NOMO-1 (cell line): ENCODE data around the gene SAMD4B.
"Not testable (repeated sequence)": the region's sequence is repeated elsewhere in the genome, so short reads cannot be mapped to it uniquely, and the experiment has no call there.

ENCODE experiments used
- DNase-seq, 2 experiments: peaks; one replicate each; lab custom pipeline; 2025; ENCODE audit not compliant: unreplicated experiment in 2 of 2; lab: John Stamatoyannopoulos, UW

Gene SAMD4B

DNA sequence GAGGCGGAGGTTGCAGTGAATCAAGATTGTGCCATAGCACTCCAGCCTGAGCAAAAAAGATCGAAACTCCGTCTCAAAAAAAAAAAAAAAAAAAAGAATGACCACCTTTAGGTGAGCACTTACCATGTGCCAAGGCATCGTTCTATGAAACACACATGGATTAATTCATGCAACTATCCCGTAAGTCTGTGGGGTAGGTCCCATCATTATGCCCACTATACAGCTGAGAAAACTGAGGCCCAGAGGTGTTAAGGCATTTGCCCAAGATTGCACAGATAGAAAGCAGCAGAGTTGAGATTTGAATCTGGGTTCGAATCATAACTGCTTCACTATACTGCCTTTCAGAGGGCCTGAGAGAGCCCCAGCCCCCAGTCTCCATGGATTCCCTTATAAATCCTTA, 8.7 kb upstream of the SAMD4B start:
- DNase-seq, result no peak

DNA sequence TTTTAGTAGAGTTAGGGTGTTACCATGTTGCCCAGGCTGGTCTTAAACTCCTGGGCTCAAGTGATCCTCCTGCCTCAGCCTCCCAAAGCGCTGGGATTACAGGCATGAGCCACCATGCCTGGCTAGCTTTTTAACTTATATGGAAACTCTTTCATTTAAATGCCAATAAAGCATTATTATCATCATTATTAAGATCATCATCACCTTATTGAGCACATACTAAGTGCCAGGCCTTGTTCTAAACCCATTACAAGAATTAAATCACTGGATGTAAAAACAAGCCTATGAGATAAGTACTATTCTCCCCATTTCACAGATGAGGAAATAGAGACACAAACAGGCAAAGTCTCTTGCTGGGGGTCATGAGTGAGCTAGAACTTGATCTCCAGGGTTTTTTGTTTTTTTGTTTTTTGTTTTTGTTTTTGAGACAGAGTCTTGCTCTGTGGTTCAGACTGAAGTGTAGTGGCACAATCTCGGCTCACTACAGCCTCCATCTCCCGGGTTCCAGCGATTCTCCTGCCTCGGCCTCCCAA, 7.7 kb upstream of the SAMD4B start:
- DNase-seq, result no peak

DNA sequence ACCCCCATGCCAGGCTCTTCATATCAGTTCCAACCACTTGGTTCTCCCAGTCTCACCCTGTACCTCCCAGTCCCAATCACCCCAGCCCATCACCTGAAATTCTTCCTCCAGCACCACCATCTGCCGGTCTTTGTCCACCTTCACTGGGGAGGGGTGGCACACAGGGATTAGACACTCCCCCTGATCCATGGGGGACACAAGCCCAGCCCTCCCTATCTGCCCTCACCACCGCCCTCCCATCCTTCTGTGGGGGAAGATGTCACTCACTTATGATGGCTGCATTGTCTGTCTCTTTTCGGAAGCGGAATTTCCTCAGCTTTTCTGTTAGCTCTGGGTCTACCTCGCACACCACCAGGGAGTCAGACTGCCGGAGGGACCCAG, 7.1 kb upstream of the SAMD4B start:
- DNase-seq, result peak in 1 of 2 experiments; percentile 29

DNA sequence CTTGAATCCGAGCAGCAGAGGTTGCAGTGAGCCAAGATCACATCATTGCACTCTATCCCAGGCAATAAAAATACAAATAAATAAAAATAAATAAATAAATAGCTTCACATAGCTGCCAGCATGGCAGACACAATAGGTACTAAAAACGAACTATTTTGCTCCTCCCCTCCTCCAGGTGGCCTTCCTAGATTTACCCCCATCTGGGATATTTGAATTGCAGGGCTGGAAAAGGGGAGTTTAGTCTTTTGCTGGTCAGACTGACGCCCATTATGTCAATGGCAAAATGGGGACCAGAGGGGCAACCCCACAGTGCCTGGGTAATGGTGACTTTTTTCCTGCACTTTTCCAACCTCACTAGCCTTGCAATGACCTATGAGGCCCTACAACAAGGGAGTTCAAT, 5.7 kb upstream of the SAMD4B start:
- no peak for DNase-seq

DNA sequence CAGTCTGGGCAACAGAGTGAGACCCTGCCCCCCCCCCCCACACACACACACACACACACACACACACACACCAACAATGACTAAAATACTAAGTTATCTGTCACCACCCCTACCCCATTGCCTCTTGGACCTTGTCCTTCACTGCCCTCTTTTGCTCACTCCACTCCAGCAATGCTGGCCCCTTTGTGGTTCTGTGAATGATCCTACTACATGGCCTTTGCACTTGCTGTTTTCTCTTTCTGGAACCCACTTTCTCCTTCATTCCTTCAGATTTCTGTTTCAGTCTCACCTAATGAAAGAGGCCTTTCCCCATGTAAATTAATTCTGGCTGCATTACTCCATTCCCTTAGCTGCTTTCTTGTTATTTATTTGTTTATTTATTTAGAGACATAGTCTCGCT, 2.5 kb upstream of the SAMD4B start:
- DNase-seq, result no peak

DNA sequence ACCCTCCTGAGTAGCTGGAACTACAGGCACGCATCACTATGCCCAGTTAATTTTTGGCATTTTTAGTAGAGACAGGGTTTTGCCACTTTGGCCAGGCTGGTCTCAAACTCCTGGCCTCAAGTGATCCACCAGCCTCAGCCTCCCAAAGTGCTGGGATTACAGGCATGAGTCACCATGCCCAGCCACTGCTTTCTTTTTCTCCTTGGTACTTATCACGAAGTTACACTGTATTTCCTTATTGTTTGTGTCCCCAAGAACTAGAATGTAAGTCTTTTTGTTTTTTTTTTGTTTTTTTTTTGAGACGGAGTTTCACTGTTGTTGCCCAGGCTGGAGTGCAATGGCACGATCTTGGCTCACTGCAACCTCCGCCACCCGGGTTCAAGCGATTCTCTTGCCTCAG, 2.1 kb upstream of the SAMD4B start:
- DNase-seq, result not testable (repeated sequence)

DNA sequence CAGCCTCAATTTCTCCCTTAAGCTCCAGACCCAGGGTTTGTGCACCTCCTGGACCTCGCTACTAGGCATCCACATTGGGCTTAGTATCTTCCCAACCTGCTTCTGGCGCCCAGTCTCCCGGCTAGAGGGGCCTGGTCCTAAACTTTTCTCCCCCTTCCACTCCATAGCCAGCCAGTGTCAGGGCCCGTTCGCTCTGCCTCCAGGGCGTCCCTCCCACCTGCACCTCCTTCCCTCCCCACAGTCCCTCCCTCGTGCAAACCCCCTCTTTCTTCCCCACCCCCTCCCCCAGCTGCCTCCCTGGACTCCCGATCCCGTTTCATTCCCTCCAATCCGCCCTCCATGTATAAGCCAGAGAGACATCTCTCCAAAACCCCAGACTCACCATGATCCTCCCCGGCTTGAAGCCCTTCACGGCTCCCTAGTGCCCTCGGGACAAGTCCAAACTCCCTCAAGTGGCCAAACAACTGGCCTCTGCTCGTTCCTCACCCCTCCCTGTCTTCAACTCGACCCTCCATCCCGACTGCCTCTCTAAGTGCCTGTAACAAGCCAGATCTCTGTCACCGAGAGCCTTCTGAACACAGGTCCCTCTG, 997 bp upstream of the SAMD4B start:
- peak in 1 of 2 experiments; percentile 53 for DNase-seq

DNA sequence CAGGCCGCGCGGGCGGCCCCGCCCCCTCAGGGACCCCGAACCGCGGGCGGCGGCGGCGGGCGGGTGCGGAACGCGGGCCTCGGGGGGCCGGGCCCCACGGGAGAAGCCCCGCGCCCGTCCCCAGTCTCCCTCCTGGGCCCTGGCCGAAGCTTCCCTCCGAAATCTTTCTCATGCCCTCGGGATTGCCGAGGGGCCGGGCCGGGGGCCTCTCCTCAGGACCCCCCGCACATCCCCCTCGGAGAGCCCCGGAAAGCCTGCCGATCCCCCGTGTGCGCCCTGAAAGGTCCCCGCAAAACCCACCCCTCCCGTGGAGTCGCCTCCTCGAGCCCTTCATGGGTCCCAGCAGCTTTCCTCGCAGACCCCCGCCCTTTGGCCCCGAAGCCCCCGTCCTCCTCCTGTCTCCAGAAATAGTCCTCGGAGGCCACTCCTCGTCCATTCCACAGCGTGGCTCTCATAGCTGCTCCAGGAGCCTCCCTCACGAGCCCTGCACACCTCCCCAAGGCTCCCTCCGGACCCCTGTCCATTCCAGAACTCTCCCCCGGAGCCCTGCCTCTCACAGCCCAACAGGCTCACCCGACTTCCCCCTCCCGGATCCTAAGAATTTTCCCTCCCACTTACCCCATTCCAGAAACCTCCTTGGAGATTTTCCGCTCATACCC, 555 bp downstream of the SAMD4B start:
- no peak for DNase-seq

DNA sequence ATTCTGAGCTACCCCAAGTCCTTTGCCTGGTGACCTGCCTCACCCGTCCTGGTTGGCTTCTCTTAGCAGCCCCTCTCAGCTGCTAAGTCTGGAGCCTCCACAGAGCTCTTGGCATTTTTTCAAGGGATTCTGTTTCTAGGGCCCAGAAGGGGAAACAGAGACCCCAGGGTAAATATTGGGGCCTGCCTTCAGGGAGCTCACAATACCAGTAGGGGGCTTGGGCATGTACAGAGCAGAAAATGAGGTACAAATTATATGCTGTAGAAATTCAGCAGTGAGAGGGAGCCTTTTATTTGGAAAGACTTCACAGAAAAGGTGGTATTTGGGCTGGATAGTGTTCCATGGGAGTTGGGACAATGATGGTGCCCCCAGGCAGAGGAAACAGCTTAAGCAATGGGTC, 3.7 kb downstream of the SAMD4B start:
- no peak for DNase-seq

DNA sequence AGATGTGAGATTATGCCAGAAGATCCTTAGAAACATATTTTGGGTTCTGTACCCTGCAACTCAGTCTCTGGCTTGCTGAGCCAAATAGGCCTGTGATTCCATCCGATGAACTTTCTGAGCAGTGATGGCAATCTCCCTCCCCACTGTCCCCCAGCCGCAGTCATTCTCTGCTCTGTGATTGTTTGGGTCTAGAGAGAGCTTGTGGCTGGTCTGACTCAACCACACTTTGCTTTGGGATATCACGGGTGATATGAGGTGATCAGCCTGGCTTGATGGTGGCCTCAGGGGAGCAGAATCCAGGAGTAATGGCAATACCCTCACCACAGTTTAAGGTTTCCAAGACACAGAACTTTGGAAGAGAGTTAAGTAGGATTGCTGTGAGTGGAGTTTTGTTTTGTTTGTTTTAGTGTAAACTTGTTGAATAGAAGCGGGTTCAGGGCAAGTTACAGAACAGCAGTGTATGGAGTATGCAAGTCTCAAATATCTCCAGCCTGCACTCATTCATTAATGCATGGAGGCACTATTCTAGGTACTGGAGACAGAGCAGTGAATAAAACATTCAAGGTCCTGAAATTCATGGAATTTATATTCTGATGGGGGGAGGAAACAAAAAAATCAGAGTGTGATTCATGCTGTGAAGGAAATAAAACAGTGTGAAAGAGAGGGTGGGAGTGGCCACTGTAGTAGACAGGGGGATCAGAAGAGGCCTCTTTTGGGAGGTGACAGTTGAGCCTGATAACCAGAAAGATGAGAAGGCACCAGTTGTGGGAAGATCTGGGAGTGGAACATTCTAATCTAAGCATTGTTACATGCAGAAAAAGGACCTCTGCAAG, 5.3 kb downstream of the SAMD4B start:
- DNase-seq, result no peak

DNA sequence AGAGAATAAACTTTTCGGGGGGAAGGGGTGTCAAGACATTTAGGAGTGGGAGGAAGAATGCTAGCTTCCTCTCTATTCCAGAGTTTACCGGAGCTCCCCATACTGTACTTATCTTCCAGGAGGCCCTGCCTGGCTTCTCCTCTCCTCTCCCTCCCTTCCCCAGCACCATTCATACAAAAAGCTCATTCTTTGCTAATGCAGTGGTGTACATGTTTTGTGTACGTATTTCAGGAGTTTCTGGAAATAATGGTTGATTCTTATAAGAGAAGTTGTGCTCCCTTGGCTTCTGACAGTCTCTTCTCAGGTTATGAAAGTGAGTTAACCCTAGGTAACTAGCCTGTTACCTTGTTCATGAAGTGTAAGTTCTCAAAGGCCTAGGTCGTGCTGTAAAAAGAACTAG, 7.1 kb downstream of the SAMD4B start:
- no peak for DNase-seq

DNA sequence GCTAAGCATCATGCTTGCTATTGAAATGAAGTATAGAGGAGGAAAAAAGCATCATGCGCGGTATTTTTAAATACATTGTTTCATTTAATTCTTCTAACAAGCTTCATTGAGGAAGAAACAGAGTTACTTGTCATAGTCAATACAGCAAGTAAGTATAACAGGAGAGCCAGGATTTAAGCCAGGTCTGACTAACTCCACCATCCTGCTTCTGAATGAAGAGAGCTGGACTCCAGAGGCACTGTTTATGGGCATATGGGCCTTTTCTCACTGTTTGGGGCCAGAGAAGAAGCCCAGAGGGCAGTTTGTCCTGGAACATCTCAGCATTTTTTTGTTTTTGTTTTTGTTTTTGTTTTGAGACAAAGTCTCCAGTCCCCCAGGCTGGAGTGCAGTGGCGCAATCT, 7.9 kb downstream of the SAMD4B start:
- no peak for DNase-seq

DNA sequence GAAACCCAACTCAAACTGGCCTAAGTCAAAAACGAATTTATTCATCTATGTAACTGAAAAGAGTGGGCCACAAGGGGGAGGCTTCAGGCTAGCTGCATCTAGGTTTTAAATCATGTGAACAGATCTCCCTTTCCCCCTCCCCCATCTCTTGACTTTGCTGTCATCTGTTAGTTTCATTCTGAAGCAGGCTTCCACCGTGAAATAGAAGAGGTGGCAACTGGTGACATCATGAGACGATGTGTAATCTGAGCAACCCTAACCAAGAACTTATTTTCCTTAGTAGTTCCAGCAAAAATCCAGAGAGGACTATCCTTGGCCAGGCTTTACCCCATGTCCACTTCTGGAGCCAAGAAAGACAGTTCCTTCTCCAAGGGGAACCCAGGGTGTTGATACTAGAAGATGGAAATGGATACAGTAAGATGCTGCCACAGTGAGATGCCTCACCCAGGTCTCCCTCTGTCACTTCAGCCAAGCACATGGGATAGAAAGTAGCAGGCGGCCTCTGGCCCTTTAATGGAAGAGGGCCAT, 9.4 kb downstream of the SAMD4B start:
- DNase-seq, result no peak

DNA sequence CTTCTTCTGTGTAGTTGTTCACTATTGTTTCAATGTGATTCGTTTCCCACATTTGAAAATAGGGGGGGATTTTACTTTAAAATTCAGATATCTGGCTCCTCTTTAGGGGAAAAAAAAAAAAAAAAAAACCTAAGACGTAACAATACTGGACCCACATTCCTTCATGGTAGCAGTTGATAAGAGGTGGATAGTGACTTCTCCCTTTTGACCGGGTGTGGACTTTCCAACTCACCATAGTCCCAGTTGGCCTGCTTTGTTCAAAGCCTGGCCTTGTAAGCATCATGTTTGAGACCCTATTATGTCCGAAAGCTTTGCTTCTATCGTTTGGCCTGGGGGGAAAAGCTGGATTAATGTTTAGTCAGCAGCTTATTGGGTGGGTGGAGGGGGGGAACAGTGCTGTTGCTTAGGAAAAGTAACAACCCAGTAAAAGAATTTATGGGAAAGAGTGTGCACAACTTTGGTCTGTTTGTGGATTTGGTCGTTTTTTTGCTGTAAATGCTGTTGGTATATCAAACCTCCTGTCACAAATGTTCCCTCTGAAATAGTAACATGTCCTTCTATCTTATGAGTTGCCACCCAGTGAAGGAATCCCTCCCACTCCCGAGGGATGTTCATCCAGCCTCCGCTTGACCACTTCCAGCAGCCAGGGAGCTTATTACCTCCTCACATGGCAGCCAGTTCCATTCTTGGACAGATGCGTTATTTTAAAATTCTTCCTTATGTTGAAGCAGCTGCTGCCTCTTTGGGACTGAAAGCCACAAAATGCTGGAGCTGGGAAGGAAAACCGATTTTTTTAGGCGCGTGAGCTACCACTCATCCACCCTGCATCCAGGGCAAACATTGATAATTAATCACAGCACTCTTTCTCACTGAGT, 10.4 kb downstream of the SAMD4B start:
- no peak for DNase-seq

DNA sequence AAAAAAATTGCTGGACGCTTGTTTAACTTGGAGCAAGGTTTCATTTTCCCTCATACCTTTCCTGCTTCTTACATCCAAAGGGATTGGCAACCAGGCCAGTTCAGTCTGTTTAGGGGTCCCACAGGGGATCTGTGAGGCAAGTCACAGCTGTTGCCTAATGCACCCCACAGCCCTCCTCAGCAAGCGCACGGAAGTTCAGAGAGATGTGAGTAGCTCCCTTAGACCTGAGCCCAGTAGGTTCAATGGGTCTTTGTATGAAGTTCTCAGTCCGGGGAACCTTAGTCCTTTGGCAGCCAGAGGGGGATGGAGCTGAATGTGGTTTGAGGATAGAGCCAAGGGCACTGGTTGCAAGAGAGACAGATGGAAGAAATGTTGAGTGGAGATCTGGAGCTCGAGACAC, 13.0 kb downstream of the SAMD4B start:
- DNase-seq, result no peak

DNA sequence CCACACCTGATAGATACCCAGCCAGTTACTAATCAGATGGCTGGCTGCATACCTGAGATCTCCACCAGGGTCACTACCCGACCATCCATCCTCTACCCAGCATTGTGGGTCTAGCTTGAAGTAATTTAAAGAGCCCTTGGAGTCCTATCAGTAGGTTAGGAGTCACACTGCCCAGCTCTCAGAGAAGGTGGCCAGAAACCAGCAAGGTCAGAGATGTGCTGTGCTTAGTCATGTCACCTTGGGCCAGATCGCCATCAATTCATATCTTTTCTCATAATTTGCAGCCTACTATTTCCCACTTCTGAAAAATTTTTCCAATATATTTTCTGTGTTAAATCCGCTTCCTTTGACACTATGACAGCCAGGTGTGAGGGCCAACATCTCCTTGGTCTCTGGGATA, 13.9 kb downstream of the SAMD4B start:
- DNase-seq, result no peak

DNA sequence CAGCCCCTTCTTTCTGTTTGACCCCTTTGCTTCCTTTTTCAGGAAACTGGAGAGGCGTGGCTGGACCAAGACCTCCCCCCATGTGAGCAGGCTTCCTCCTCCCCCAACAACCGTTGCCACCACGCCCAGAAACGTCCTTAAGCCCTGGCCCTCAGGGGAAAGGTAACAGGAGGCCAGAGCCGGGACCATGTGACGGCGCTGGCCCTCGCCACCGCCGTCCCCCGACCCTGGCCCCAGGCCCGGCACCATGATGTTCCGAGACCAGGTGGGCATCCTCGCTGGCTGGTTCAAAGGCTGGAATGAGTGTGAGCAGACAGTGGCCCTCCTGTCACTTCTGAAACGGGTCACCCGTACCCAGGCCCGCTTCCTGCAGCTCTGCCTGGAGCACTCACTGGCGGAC, 14.4 kb downstream of the SAMD4B start:
- no peak for DNase-seq

DNA sequence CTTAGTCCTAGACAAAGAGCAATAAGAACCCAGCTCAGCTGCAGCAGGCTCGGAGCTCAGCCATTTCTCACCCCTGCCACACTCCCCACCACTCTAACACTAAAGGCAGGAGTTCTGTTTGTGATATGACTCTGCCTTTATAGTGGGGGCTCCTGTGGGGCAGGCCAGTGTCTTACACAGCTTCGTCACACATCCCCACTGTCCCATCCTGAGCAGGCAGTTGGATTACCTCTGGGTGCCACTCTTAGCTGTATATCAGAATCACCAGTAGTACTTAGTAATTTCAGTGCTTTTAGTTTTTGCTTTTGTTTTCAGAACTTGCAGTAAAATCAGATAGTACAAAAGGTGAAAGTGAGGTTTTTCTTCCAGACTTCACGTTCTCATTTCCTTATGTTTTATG, 16.8 kb downstream of the SAMD4B start:
- DNase-seq, result no peak

DNA sequence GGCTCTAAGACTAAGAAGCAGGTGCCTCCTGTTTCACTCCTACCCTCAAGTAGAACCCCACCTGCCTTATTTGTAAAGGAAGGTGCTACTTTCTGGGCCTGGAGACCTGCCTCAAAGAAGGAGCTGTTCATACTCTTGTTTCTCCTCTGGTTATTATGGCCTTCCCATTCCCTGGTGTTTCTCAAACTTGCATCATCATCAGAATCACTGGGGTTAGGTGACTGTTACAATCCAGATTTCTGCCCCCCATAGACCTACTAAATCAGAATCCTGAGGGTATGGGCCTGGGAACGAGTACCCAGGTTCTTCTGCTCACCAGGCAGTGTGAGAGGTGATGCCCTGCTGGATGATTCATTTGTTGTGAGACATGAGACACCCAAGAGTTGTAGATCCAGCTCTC, 18.4 kb downstream of the SAMD4B start:
- DNase-seq, result no peak
